Measurements from ENCODE around the gene CFAP69.

Gene CFAP69

DNA sequence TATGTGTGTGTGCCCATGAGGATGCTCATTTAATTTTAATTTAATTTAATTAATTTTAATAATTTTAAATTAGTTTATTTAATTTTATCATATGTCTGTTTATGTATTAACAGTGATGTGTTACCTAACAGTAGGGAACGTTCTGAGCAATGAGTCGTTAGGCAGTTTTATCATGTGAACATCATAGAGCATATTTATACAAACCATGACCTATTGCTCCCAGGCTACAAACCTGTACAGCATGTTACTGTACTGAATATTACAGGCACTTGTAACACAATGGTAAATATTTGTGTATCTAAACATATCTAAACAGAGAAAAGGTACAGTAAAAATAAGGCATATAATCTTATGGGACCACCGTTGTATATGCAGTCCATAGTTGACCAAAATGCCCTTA is 13.7 kb upstream of the CFAP69 start:
- H4K20me1 ChIP-seq (ENCODE audit: insufficient read depth, low read length) = no peaks in the 10 kb centered on the region
- no peaks in the 10 kb centered on the region for H3K9me3 ChIP-seq (ENCODE audit: insufficient read depth, low read length, severe bottlenecking)
- H3K27me3 ChIP-seq (ENCODE audit: insufficient read depth, low read length, poor library complexity) = no peaks in the 10 kb centered on the region
- H3K4me2 ChIP-seq (ENCODE audit: insufficient read depth, low read length) = no peak overlapping the region
- no peak overlapping the region for H3K4me3 ChIP-seq (ENCODE audit: low read depth in 1 of 2, low read length in 2 of 2)
- DNase-seq = no peak
- no peaks in the 10 kb centered on the region for H3K79me2 ChIP-seq (ENCODE audit: insufficient read depth, low read length)
- H3K4me1 ChIP-seq (ENCODE audit: insufficient read depth, low read length) = no peaks in the 10 kb centered on the region
- no peak for ATAC-seq (ENCODE audit: insufficient read depth, low read depth)
- no peak overlapping the region for H3K27ac ChIP-seq (ENCODE audit: low read length)
- no peak overlapping the region for H2AFZ ChIP-seq (ENCODE audit: low read depth, low read length)
- H3K36me3 ChIP-seq (ENCODE audit: insufficient read depth, low read length) = no peaks in the 10 kb centered on the region
- TF ChIP-seq EZH2 (IDR thresholded peaks at IDR 0.05; ENCODE audit: borderline replicate concordance, low read depth, low read length, severe bottlenecking) = no peak
- TF ChIP-seq, protein P1, sequence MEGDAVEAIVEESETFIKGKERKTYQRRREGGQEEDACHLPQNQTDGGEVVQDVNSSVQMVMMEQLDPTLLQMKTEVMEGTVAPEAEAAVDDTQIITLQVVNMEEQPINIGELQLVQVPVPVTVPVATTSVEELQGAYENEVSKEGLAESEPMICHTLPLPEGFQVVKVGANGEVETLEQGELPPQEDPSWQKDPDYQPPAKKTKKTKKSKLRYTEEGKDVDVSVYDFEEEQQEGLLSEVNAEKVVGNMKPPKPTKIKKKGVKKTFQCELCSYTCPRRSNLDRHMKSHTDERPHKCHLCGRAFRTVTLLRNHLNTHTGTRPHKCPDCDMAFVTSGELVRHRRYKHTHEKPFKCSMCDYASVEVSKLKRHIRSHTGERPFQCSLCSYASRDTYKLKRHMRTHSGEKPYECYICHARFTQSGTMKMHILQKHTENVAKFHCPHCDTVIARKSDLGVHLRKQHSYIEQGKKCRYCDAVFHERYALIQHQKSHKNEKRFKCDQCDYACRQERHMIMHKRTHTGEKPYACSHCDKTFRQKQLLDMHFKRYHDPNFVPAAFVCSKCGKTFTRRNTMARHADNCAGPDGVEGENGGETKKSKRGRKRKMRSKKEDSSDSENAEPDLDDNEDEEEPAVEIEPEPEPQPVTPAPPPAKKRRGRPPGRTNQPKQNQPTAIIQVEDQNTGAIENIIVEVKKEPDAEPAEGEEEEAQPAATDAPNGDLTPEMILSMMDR (IDR thresholded peaks at IDR 0.05; ENCODE audit: borderline replicate concordance, extremely low read depth, low read length, poor library complexity, severe bottlenecking) = no peak
- H3K9ac ChIP-seq (ENCODE audit: low read depth, low read length) = no peak overlapping the region

DNA sequence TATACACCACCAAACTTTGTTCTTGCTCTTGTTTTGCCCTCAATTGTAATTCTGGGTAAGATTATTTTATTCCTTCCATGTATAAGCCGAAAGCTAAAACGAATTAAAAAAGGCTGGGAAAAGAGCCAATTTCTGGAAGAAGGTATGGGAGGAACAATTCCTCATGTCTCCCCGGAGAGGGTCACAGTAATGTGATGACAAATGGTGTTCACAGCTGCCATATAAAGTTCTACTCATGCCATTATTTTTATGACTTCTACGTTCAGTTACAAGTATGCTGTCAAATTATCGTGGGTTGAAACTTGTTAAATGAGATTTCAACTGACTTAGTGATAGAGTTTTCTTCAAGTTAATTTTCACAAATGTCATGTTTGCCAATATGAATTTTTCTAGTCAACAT is 12.5 kb upstream of the CFAP69 start:
- no peak overlapping the region for H2AFZ ChIP-seq (ENCODE audit: low read depth, low read length)
- ATAC-seq (ENCODE audit: insufficient read depth, low read depth) (no peak), DNase-seq (no peak)
- H3K36me3 ChIP-seq (ENCODE audit: insufficient read depth, low read length) = no peaks in the 10 kb centered on the region
- H4K20me1 ChIP-seq (ENCODE audit: insufficient read depth, low read length) = no peaks in the 10 kb centered on the region
- H3K9ac ChIP-seq (ENCODE audit: low read depth, low read length) = no peak overlapping the region
- TF ChIP-seq EZH2 (IDR thresholded peaks at IDR 0.05; ENCODE audit: borderline replicate concordance, low read depth, low read length, severe bottlenecking) = no peak
- TF ChIP-seq, protein P1 (IDR thresholded peaks at IDR 0.05; ENCODE audit: borderline replicate concordance, extremely low read depth, low read length, poor library complexity, severe bottlenecking) = no peak
- H3K27me3 ChIP-seq (ENCODE audit: insufficient read depth, low read length, poor library complexity) = no peaks in the 10 kb centered on the region
- no peak overlapping the region for H3K4me3 ChIP-seq (ENCODE audit: low read depth in 1 of 2, low read length in 2 of 2)
- H3K27ac ChIP-seq (ENCODE audit: low read length) = no peak overlapping the region
- H3K4me2 ChIP-seq (ENCODE audit: insufficient read depth, low read length) = no peak overlapping the region
- no peaks in the 10 kb centered on the region for H3K9me3 ChIP-seq (ENCODE audit: insufficient read depth, low read length, severe bottlenecking)
- H3K79me2 ChIP-seq (ENCODE audit: insufficient read depth, low read length) = no peaks in the 10 kb centered on the region
- no peaks in the 10 kb centered on the region for H3K4me1 ChIP-seq (ENCODE audit: insufficient read depth, low read length)

DNA sequence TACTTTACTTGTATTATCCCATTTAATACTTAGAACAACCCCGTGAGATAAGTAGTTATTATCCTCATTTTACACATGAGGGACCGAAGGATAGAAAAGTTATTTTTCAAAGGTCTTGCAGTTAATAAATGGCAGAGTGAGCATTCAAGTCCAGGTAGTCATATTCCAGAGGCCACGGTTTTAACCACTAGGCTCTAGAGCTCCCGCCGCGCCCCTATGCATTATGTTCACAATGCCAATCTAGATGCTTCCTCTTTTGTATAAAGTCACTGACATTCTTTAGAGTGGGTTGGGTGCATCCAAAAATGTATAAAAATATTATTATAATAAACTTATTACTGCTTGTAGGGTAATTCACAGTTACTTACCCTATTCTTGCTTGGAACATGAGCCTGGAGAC is 11.4 kb upstream of the CFAP69 start:
- Histone ChIP-seq H3K4me3 (ENCODE audit: low read depth in 1 of 2, low read length in 2 of 2) (no peak overlapping the region), H2AFZ (ENCODE audit: low read depth, low read length) (no peak overlapping the region), H3K27me3 (ENCODE audit: insufficient read depth, low read length, poor library complexity) (no peaks in the 10 kb centered on the region), H3K36me3 (ENCODE audit: insufficient read depth, low read length) (no peaks in the 10 kb centered on the region), H3K9me3 (ENCODE audit: insufficient read depth, low read length, severe bottlenecking) (no peaks in the 10 kb centered on the region), H3K79me2 (ENCODE audit: insufficient read depth, low read length) (no peaks in the 10 kb centered on the region), H3K9ac (ENCODE audit: low read depth, low read length) (no peak overlapping the region), H4K20me1 (ENCODE audit: insufficient read depth, low read length) (no peaks in the 10 kb centered on the region), H3K4me1 (ENCODE audit: insufficient read depth, low read length) (no peaks in the 10 kb centered on the region), H3K27ac (ENCODE audit: low read length) (no peak overlapping the region), H3K4me2 (ENCODE audit: insufficient read depth, low read length) (no peak overlapping the region)
- DNase-seq (no peak), ATAC-seq (ENCODE audit: insufficient read depth, low read depth) (no peak)
- TF ChIP-seq EZH2 (IDR thresholded peaks at IDR 0.05; ENCODE audit: borderline replicate concordance, low read depth, low read length, severe bottlenecking) = no peak
- TF ChIP-seq, protein P1 (IDR thresholded peaks at IDR 0.05; ENCODE audit: borderline replicate concordance, extremely low read depth, low read length, poor library complexity, severe bottlenecking) = no peak

DNA sequence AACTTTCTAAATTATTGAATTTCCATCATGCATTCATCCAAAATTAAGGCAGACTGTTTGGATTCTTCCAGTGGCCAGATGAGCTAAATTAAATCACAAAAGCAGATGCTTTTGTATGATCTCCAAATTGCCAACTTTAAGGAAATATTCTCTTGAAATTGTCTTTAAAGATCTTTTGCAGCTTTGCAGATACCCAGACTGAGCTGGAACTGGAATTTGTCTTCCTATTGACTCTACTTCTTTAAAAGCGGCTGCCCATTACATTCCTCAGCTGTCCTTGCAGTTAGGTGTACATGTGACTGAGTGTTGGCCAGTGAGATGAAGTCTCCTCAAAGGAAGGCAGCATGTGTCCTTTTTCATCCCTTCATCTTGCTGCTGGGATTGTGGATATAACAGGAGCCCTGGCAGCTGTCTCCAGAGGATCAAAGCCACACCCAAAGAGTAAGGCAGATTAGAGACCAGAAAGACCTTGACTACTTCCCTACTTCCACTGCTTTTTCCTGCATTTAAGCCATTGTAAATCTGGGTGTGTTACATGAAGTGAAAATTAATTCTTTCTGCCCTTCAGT is 8.2 kb upstream of the CFAP69 start:
- H3K9ac ChIP-seq (ENCODE audit: low read depth, low read length) = no peak overlapping the region
- H3K36me3 ChIP-seq (ENCODE audit: insufficient read depth, low read length) = no peaks in the 10 kb centered on the region
- H3K27ac ChIP-seq (ENCODE audit: low read length) = no peak overlapping the region
- ATAC-seq (ENCODE audit: insufficient read depth, low read depth) (no peak), DNase-seq (no peak)
- no peaks in the 10 kb centered on the region for H3K4me1 ChIP-seq (ENCODE audit: insufficient read depth, low read length)
- H3K79me2 ChIP-seq (ENCODE audit: insufficient read depth, low read length) = no peaks in the 10 kb centered on the region
- TF ChIP-seq, protein P1 (IDR thresholded peaks at IDR 0.05; ENCODE audit: borderline replicate concordance, extremely low read depth, low read length, poor library complexity, severe bottlenecking) = no peak
- TF ChIP-seq EZH2 (IDR thresholded peaks at IDR 0.05; ENCODE audit: borderline replicate concordance, low read depth, low read length, severe bottlenecking) = no peak
- no peak overlapping the region for H3K4me2 ChIP-seq (ENCODE audit: insufficient read depth, low read length)
- H2AFZ ChIP-seq (ENCODE audit: low read depth, low read length) = no peak overlapping the region
- H3K4me3 ChIP-seq (ENCODE audit: low read depth in 1 of 2, low read length in 2 of 2) = no peak overlapping the region
- no peaks in the 10 kb centered on the region for H4K20me1 ChIP-seq (ENCODE audit: insufficient read depth, low read length)
- no peaks in the 10 kb centered on the region for H3K9me3 ChIP-seq (ENCODE audit: insufficient read depth, low read length, severe bottlenecking)
- no peaks in the 10 kb centered on the region for H3K27me3 ChIP-seq (ENCODE audit: insufficient read depth, low read length, poor library complexity)
